ENCODE results near the gene KCNAB1.
"Not testable (repeated sequence)": the region's sequence is repeated elsewhere in the genome, so short reads cannot be mapped to it uniquely, and the experiment has no call there.

The KCNAB1 gene

GRCh38 chr3:156222381-156222780, 102.0 kb downstream of the KCNAB1 start:
- not testable (repeated sequence) for DNase-seq (ENCODE audit: low spot score)

DNA sequence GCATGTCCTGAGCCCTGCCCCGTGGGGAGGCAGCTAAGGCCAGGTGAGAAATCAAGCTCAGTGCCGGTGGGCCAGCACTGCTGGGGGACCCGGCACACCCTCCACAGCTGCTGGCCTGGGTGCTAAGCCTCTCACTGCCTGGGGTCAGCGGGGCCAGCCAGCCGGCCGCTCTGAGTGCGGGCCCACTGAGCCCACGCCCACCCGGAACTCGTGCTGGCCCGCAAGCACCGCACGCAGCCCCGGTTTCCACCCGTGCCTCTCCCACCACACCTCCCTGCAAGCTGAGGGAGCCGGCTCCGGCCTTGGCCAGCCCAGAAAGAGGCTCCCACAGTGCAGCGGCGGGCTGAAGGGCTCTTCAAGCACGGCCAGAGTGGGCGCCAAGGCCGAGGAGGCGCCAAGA, 103.7 kb downstream of the KCNAB1 start:
- DNase-seq (ENCODE audit: low spot score): not testable (repeated sequence)

GRCh38 chr3:156226676-156227420, 106.5 kb downstream of the KCNAB1 start:
- no peak for DNase-seq (ENCODE audit: low spot score)

- no peak for DNase-seq (ENCODE audit: low spot score)
Observed at GRCh38 chr3:156227704-156228103, 107.3 kb downstream of the KCNAB1 start.

- DNase-seq (ENCODE audit: low spot score): no peak
Observed at GRCh38 chr3:156230278-156230900, 110.0 kb downstream of the KCNAB1 start.

- DNase-seq (ENCODE audit: low spot score): not testable (repeated sequence)
Observed at GRCh38 chr3:156231221-156231620, 110.8 kb downstream of the KCNAB1 start.

DNA sequence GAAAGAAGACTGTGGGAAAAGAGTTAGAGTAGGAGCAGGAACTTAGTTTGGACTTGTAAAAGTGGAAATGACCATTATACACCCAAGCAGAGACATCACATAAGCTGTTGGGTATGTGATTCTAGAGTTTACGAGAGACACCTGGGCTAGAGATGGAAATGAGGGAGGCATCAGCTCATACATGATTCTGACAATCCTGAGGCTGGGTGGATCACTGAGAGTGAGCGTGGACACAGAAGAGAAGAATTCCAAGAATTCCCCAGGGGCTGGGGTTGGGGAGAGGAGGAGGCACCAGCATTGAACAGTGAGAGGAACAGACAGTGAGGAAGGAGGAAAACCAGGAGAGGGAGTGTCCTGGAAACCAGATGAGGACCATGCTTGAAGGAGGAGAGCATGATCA, 113.5 kb downstream of the KCNAB1 start:
- DNase-seq (ENCODE audit: low spot score): no peak

DNA sequence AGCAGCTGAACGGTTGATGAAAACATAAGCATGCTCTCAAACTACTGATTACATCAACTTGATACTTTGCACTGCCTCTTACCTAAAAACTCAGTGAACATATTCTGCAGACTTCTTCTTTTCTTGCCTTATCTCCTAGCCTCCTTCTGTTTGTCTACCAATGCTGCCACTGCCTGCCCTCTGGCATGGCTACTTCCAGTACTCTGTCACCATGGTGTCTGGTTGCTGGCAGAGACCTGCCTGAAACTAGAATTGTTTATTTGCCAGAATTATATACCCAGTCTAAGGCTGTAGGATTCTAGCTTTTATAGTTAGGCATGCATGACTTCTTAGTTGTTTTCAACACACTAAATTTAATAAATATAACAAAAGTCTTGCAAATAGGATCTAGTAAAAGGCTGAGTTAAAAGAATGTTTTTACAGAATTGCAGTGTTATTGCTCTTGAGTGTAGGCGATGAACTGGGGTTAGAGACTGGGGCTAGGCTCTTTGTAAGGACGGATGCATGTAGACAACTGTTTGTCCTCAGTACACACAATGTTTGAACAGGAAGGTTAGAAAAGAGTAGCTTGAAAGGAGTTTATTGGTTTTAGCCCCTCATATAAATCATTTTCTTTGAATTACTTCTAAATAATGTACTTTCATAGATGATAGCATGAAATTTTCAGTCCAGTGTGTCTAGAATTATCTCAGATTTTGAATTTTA, 116.3 kb downstream of the KCNAB1 start:
- DNase-seq (ENCODE audit: low spot score): no peak

DNA sequence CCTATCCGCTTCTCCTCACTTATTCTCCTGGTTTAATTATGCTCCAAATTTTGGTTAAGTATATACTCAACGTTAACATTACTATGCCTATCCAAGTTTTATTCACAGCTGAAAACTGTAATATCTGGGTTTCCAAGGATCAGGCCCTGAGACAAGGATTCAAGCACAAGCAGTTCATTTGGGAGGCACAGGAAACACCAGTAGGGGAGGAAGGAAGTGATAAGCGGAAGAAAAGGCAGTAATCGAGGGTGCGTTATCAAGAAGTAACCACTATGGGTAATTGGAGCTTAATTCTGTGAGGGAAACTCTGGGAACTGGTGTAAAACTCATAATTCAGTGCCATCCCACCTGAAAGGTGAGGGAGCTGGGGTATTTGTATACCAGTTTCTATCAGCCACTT, 120.3 kb downstream of the KCNAB1 start:
- DNase-seq (ENCODE audit: low spot score): no peak

DNA sequence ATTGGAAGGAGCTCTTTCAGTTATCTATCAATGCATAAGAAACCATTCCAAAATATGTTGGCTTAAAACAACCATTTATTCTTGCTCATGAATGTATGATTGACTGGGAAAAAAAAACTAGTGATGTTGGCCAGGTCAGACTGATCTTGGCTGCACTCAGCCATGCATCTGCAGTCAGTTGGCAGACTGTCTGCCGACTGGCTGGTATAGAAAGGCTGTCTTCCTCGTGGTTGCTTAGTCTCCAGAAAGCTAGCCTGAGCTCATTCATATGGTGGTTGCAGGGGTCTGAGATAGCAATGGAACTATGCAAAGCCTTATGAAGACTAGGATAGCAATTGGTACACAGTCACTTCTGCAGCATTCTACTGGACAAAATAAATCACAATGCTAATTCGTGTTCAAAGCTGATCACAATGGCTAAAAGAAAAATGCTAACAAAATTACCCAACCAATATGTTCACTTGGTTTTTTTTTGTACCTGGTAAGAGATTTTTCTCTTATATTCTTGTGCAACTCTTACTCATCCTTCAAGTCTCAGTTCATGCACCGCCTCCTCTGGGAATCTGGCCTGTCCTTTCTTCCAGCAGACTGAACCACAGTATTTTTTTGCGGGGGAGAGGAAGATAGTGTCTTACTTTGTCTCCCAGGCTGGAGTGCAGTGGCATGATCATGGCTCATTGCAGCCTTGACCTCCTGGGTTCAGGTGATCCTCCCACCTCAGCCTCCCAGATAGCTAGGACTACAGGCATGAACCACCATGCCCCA, 126.8 kb downstream of the KCNAB1 start:
- no peak for DNase-seq (ENCODE audit: low spot score)

GRCh38 chr3:156250550-156250949, 130.2 kb downstream of the KCNAB1 start:
- DNase-seq (ENCODE audit: low spot score): no peak

DNA sequence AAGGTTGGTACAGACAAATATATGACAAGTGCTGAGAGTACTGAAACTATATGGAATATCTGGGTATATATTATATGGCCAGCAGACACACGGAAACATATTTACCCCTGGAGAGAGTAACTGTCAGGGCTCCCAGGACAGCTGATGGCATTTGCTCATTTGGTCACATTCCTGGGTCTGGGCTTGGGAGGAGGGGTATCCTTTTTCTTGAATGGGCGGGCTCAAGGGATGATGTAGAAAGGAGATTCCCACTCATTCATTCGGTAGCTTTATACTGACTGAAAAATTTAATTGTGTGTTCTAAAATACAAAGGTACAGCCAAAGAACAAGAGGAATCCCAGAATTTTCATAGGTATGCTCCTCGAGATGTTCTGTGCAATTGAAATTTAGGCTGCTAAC, 131.0 kb downstream of the KCNAB1 start:
- no peak for DNase-seq (ENCODE audit: low spot score)

- DNase-seq (ENCODE audit: low spot score): no peak
Observed at GRCh38 chr3:156252656-156253055, 132.3 kb downstream of the KCNAB1 start.

GRCh38 chr3:156253150-156253549, 132.8 kb downstream of the KCNAB1 start:
- no peak for DNase-seq (ENCODE audit: low spot score)

DNA sequence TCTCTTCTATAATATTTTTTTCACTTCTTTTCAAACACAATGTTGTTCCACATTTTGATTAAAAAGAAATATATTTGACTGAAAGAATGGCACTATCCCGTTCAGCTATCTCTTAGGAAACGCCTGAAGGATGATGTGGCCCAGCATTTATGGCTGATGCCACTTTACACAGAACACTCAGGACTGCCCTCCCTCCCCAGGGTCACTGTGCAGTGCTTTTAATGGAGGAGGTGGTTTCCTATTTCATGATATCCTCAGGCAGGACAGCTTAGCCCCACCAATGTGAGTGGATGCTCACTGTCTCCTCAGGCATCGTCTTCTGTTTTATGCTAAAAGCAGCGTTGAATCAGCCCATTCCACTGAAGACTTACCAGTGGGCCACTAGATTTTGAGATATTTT, 135.9 kb downstream of the KCNAB1 start:
- no peak for DNase-seq (ENCODE audit: low spot score)

DNA sequence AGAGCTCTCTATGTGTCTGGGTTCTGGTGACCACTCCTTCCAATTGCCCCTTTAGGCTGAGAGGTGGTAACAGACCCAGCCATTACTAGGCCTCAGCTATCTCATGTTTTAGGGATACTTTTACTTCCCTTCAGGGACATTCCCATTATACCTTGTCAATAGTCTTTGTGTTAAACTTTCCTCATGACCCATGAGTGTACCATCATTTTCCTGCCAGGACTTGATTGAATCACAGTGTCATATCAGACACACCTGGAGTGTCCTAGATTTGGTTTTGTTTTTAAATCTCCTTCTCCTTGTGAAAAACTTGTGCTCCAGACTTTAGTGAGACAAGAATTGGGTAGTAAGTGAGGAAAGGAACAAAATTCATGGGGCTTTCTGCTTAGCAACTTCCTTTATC, 136.6 kb downstream of the KCNAB1 start:
- DNase-seq (ENCODE audit: low spot score): no peak

- no peak for DNase-seq (ENCODE audit: low spot score)
Observed at GRCh38 chr3:156258301-156258700, 137.9 kb downstream of the KCNAB1 start.

DNA sequence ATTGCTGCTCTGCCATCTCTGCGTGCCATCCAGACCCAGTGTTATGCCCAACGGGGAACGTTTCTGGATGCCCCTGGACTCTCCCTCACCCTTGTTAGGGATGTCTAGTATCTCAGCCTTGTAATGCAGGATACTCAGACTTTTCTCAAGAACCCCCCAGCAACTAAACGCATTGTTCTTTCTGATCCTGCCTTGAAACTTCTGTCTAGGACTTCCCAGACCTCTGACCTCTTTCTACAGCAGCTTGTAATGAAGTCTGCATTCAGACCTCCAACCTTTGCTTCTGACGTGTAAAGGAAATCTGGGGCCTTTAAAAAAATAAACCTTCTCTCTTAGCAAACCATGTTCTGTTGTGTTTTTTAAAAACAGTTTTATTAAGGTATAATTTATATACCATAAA, 139.5 kb downstream of the KCNAB1 start:
- no peak for DNase-seq (ENCODE audit: low spot score)

DNA sequence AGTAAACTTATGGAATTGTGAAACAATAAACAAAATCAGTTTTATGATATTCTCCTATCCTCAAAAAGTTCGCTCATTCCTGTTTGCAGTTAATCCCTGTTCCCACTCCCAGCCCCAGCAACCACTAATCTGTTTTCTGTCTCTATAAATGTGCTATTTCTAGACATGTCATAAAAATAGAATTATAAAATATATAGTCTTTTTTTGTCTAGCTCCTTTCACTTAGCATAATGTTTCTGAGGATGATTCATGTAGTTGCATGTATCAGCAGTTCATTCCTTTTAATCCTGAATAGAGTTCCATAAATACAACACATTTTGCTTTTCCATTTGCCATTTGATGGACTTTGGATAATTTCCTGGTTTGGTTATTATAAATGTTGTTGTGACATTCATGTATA, 140.0 kb downstream of the KCNAB1 start:
- no peak for DNase-seq (ENCODE audit: low spot score)

GRCh38 chr3:156264771-156265170, 144.4 kb downstream of the KCNAB1 start:
- no peak for DNase-seq (ENCODE audit: low spot score)

DNA sequence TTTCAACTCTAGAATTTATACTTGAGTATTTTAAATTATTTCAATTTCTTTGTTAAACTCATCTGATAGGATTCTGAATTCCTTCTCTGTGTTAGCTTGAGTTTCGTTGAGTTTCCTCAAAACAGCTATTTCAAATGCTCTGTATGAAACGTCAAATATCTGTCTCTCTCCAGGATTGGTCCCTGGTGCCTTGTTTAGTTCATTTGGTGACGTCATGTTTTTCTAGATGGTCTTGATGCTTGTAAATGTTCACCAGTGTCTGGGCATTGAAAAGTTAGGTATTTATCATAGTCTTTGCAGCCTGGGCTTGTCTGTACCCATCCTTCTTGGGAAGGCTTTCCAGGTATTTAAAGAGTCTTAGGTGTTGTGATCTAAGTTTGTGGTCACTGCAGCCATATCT, 151.1 kb downstream of the KCNAB1 start:
- DNase-seq (ENCODE audit: low spot score): no peak

DNA sequence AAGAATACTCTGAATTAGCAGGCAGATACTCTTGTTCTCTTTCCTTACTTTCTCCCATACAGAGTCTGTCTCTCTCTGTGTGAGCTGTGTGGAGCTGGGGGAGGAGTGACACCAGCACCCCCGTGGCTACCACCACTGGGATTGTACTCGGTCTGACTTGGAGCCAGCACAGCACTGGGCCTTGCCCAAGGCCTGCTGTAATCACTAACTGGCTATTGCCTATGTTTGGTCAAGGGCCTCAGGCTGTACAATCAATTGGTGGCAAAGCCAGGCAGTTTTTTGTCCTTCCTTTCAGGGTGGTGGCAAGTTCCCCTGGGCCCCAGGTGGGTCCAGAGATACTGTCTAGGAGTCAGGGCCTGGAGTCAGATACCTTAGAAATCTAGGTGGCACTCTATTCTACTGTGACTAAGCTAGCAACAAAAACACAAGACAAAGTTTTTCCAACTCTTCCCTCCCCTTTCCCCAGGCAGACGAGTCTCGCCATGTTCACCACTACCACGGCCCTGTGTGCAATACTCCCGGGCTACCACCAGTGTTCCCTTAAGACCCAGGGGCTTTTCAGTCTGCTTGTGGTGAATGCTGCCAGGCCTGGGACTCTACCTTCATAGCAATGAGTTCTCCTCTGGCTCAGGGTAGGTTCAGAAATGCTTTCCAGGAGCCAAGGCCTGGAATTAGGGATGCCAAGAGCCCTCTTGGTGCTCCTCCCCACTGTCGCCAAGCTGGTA, 151.8 kb downstream of the KCNAB1 start:
- no peak for DNase-seq (ENCODE audit: low spot score)
